GM12878 (cell line): Measurements from ENCODE around the gene ABCC9.

Experiments
- BACH1 ChIP-seq: fragments of 450-650 bp; IDR thresholded peaks from 2 replicates; pipeline ENCODE4 v1.6.1; 2017; ENCODE audit warnings: mild to moderate bottlenecking, borderline replicate concordance
- USF2 ChIP-seq: IDR thresholded peaks from 2 replicates; pipeline ENCODE4 v1.6.1; 2011; ENCODE audit warnings: low read depth, low read length, improper control_type of control experiment, borderline replicate concordance

- TF ChIP-seq USF2 = no peak
- TF ChIP-seq BACH1 = no peak
Observed at GRCh38 chr12:21988619-21989018, 47.4 kb upstream of the ABCC9 start.
